Measurements from ENCODE around the gene ZNF853.

Gene ZNF853

GRCh38 chr7:6621195-6622133 is 6.1 kb downstream of the ZNF853 start:
- Histone ChIP-seq H3K27me3 (ENCODE audit: insufficient read depth, insufficient read length) (peaks cover 4% of the 10 kb centered on the region), H3K36me3 (ENCODE audit: insufficient read depth, insufficient read length, low read length) (peaks cover 30% of the 10 kb centered on the region), H3K4me3 (ENCODE audit: insufficient read length, low read depth) (no peak overlapping the region), H3K4me1 (ENCODE audit: insufficient read depth, insufficient read length) (no peaks in the 10 kb centered on the region), H3K9ac (ENCODE audit: insufficient read length, low read depth) (no peak overlapping the region), H3K9me3 (ENCODE audit: insufficient read depth, low read length) (no peaks in the 10 kb centered on the region)
- TF ChIP-seq YY1 (IDR thresholded peaks at IDR 0.05; ENCODE audit: insufficient read depth, insufficient read length) (no peak), ZNF274 (IDR thresholded peaks at IDR 0.05; ENCODE audit: low read depth, low read length) (no peak), SUZ12 (IDR thresholded peaks at IDR 0.05; ENCODE audit: extremely low read depth, insufficient read depth, insufficient read length) (no peak)
- no peak for DNase-seq (ENCODE audit: low read depth, low spot score)

- H3K9me3 ChIP-seq (ENCODE audit: insufficient read depth, low read length), result no peaks in the 10 kb centered on the region
- no peak overlapping the region for H3K4me3 ChIP-seq (ENCODE audit: insufficient read length, low read depth)
- TF ChIP-seq SUZ12 (IDR thresholded peaks at IDR 0.05; ENCODE audit: extremely low read depth, insufficient read depth, insufficient read length) (no peak), YY1 (IDR thresholded peaks at IDR 0.05; ENCODE audit: insufficient read depth, insufficient read length) (no peak), ZNF274 (IDR thresholded peaks at IDR 0.05; ENCODE audit: low read depth, low read length) (no peak)
- no peak overlapping the region for H3K9ac ChIP-seq (ENCODE audit: insufficient read length, low read depth)
- no peak for DNase-seq (ENCODE audit: low read depth, low spot score)
- H3K36me3 ChIP-seq (ENCODE audit: insufficient read depth, insufficient read length, low read length), result peaks cover 30% of the 10 kb centered on the region
- no peaks in the 10 kb centered on the region for H3K27me3 ChIP-seq (ENCODE audit: insufficient read depth, insufficient read length)
- H3K4me1 ChIP-seq (ENCODE audit: insufficient read depth, insufficient read length), result no peaks in the 10 kb centered on the region
Observed at GRCh38 chr7:6622134-6622710, 6.8 kb downstream of the ZNF853 start.

DNA sequence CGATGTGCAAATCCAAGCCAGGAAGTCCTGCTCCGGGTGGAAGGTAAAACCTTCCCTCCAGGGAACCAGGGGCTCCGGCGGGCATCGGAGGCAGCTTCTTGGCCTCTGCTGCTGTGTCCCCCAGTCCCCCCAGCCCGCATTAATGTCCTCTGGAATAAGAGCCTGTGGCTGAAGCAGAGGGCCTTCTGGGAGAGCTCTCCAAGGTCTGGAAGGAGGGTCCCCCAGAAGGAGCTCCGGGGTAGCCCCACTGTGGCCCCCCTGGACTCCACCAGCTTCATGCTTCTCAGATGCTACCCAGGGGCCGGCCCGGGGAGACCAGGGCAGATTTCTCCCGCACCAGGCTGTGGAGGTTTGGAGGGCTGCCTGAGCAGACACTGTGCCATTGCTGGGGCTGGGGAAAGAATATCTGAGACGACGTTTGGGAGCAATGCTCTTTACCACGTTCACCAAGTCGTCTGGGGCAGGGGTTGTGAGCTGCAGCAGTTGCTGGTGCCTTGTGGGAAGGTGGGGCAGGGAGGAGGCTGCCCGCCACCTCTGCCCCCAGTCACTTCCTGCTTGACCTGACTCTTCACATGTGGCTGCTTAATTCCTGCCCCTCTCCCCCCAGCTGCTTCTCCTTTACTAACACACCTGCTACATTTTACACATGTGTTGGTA is 8.3 kb downstream of the ZNF853 start:
- H3K27me3 ChIP-seq (ENCODE audit: insufficient read depth, insufficient read length), result no peaks in the 10 kb centered on the region
- H3K4me3 ChIP-seq (ENCODE audit: insufficient read length, low read depth), result no peak overlapping the region
- H3K4me1 ChIP-seq (ENCODE audit: insufficient read depth, insufficient read length), result no peaks in the 10 kb centered on the region
- DNase-seq (ENCODE audit: low read depth, low spot score), result no peak
- H3K36me3 ChIP-seq (ENCODE audit: insufficient read depth, insufficient read length, low read length), result peaks cover 30% of the 10 kb centered on the region
- TF ChIP-seq SUZ12 (IDR thresholded peaks at IDR 0.05; ENCODE audit: extremely low read depth, insufficient read depth, insufficient read length), result no peak
- TF ChIP-seq YY1 (IDR thresholded peaks at IDR 0.05; ENCODE audit: insufficient read depth, insufficient read length), result no peak
- TF ChIP-seq ZNF274 (IDR thresholded peaks at IDR 0.05; ENCODE audit: low read depth, low read length), result no peak
- H3K9me3 ChIP-seq (ENCODE audit: insufficient read depth, low read length), result no peaks in the 10 kb centered on the region
- H3K9ac ChIP-seq (ENCODE audit: insufficient read length, low read depth), result no peak overlapping the region

GRCh38 chr7:6624246-6624611 is 8.8 kb downstream of the ZNF853 start:
- H3K4me1 ChIP-seq (ENCODE audit: insufficient read depth, insufficient read length), result no peaks in the 10 kb centered on the region
- no peaks in the 10 kb centered on the region for H3K27me3 ChIP-seq (ENCODE audit: insufficient read depth, insufficient read length)
- no peak overlapping the region for H3K9ac ChIP-seq (ENCODE audit: insufficient read length, low read depth)
- TF ChIP-seq ZNF274 (IDR thresholded peaks at IDR 0.05; ENCODE audit: low read depth, low read length) (no peak), YY1 (IDR thresholded peaks at IDR 0.05; ENCODE audit: insufficient read depth, insufficient read length) (no peak), SUZ12 (IDR thresholded peaks at IDR 0.05; ENCODE audit: extremely low read depth, insufficient read depth, insufficient read length) (no peak)
- peaks cover 30% of the 10 kb centered on the region for H3K36me3 ChIP-seq (ENCODE audit: insufficient read depth, insufficient read length, low read length)
- no peak overlapping the region for H3K4me3 ChIP-seq (ENCODE audit: insufficient read length, low read depth)
- no peaks in the 10 kb centered on the region for H3K9me3 ChIP-seq (ENCODE audit: insufficient read depth, low read length)
- no peak for DNase-seq (ENCODE audit: low read depth, low spot score)

DNA sequence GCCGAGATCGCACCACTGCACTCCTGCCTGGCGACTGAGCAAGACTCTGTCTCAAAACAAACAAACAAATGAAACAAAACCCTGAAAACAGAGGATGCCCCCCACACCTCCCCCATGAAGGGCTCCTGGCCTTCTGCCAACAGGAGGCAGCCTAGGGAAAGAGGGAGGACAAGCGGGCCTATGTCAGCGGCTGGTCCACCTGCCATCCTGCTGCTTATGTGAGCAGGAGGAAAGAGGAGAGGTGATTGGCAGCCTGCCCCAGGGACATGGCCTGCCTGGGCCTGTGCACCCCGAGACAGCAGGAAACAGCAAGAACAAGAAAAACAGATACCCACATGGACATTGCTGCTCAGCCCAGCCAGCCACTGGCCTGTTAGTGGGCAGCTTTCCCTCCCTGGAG is 12.6 kb downstream of the ZNF853 start:
- Histone ChIP-seq H3K4me3 (ENCODE audit: insufficient read length, low read depth) (no peak overlapping the region), H3K36me3 (ENCODE audit: insufficient read depth, insufficient read length, low read length) (peaks cover 12% of the 10 kb centered on the region), H3K9me3 (ENCODE audit: insufficient read depth, low read length) (no peaks in the 10 kb centered on the region), H3K4me1 (ENCODE audit: insufficient read depth, insufficient read length) (peaks cover 6% of the 10 kb centered on the region), H3K27me3 (ENCODE audit: insufficient read depth, insufficient read length) (no peaks in the 10 kb centered on the region), H3K9ac (ENCODE audit: insufficient read length, low read depth) (no peak overlapping the region)
- TF ChIP-seq SUZ12 (IDR thresholded peaks at IDR 0.05; ENCODE audit: extremely low read depth, insufficient read depth, insufficient read length), result no peak
- no peak for TF ChIP-seq YY1 (IDR thresholded peaks at IDR 0.05; ENCODE audit: insufficient read depth, insufficient read length)
- TF ChIP-seq ZNF274 (IDR thresholded peaks at IDR 0.05; ENCODE audit: low read depth, low read length), result no peak
- DNase-seq (ENCODE audit: low read depth, low spot score), result no peak

- Histone ChIP-seq H3K9ac (ENCODE audit: insufficient read length, low read depth) (no peak overlapping the region), H3K36me3 (ENCODE audit: insufficient read depth, insufficient read length, low read length) (no peaks in the 10 kb centered on the region), H3K27me3 (ENCODE audit: insufficient read depth, insufficient read length) (no peaks in the 10 kb centered on the region), H3K4me1 (ENCODE audit: insufficient read depth, insufficient read length) (peaks cover 6% of the 10 kb centered on the region), H3K9me3 (ENCODE audit: insufficient read depth, low read length) (no peaks in the 10 kb centered on the region), H3K4me3 (ENCODE audit: insufficient read length, low read depth) (no peak overlapping the region)
- no peak for DNase-seq (ENCODE audit: low read depth, low spot score)
- TF ChIP-seq YY1 (IDR thresholded peaks at IDR 0.05; ENCODE audit: insufficient read depth, insufficient read length) (no peak), ZNF274 (IDR thresholded peaks at IDR 0.05; ENCODE audit: low read depth, low read length) (no peak), SUZ12 (IDR thresholded peaks at IDR 0.05; ENCODE audit: extremely low read depth, insufficient read depth, insufficient read length) (no peak)
Observed at GRCh38 chr7:6630007-6630849, 14.8 kb downstream of the ZNF853 start.

Measured in NT2/D1 (cell line).